ENCODE data around the gene MAP1S.

- no peak for TF ChIP-seq CTCF (conservative IDR thresholded peaks at IDR 0.05 in 1 of 2, IDR thresholded peaks at IDR 0.05 in 1 of 2; ENCODE audit: low read depth in 1 of 2, low read length in 2 of 2)
- no peak for TF ChIP-seq EZH2 (IDR thresholded peaks at IDR 0.05; ENCODE audit: low read length, missing control alignments)
Measured at GRCh38 chr19:17778968-17779929, 60.0 kb downstream of the MAP1S start.

Data from fibroblast of lung (primary cell).